ENCODE measurements around the gene GCH1.

- TF ChIP-seq CTCF (IDR thresholded peaks at IDR 0.05; ENCODE audit: low read depth, low read length), result no peak
- TF ChIP-seq EZH2phosphoT487 (IDR thresholded peaks at IDR 0.05; ENCODE audit: low read depth), result no peak
Measured at GRCh38 chr14:54919330-54919729, 16.7 kb upstream of the GCH1 start.

All from OCI-LY3 (cell line).